ENCODE results near the gene USP54.

DNA sequence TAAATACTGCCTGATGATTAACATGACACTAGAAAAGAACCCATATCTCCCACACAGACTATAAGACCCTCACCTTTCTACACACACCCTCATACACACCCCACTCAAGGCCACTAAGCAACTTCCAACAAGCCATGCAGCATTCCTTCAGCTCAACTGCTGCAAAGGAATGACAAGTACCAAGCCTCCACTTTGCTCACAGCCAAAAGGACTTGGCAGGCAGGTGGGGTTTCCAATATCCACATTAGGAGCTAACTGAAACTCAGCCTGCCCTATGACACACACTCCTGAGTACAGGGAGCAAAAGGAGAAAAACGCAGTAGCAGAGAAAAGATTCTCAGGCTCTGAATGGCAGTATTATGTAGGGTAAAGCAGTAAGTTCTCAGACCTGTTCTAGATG lies 13.4 kb downstream of the USP54 start:
- TF ChIP-seq, protein P1, sequence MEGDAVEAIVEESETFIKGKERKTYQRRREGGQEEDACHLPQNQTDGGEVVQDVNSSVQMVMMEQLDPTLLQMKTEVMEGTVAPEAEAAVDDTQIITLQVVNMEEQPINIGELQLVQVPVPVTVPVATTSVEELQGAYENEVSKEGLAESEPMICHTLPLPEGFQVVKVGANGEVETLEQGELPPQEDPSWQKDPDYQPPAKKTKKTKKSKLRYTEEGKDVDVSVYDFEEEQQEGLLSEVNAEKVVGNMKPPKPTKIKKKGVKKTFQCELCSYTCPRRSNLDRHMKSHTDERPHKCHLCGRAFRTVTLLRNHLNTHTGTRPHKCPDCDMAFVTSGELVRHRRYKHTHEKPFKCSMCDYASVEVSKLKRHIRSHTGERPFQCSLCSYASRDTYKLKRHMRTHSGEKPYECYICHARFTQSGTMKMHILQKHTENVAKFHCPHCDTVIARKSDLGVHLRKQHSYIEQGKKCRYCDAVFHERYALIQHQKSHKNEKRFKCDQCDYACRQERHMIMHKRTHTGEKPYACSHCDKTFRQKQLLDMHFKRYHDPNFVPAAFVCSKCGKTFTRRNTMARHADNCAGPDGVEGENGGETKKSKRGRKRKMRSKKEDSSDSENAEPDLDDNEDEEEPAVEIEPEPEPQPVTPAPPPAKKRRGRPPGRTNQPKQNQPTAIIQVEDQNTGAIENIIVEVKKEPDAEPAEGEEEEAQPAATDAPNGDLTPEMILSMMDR (IDR thresholded peaks at IDR 0.05; ENCODE audit: insufficient read depth, low read length) = no peak
- TF ChIP-seq, protein P2, sequence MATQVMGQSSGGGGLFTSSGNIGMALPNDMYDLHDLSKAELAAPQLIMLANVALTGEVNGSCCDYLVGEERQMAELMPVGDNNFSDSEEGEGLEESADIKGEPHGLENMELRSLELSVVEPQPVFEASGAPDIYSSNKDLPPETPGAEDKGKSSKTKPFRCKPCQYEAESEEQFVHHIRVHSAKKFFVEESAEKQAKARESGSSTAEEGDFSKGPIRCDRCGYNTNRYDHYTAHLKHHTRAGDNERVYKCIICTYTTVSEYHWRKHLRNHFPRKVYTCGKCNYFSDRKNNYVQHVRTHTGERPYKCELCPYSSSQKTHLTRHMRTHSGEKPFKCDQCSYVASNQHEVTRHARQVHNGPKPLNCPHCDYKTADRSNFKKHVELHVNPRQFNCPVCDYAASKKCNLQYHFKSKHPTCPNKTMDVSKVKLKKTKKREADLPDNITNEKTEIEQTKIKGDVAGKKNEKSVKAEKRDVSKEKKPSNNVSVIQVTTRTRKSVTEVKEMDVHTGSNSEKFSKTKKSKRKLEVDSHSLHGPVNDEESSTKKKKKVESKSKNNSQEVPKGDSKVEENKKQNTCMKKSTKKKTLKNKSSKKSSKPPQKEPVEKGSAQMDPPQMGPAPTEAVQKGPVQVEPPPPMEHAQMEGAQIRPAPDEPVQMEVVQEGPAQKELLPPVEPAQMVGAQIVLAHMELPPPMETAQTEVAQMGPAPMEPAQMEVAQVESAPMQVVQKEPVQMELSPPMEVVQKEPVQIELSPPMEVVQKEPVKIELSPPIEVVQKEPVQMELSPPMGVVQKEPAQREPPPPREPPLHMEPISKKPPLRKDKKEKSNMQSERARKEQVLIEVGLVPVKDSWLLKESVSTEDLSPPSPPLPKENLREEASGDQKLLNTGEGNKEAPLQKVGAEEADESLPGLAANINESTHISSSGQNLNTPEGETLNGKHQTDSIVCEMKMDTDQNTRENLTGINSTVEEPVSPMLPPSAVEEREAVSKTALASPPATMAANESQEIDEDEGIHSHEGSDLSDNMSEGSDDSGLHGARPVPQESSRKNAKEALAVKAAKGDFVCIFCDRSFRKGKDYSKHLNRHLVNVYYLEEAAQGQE (IDR thresholded peaks at IDR 0.05; ENCODE audit: insufficient replicate concordance, low read depth) = no peak
- TF ChIP-seq GABPA (IDR thresholded peaks at IDR 0.05; ENCODE audit: low read depth) (no peak), POLR2AphosphoS5 (IDR thresholded peaks at IDR 0.05; ENCODE audit: low read depth) (no peak)
